Upper lobe of right lung (tissue), 1 donor: ENCODE results near the gene SCUBE3. TPM values are rescaled to one million over a fixed set of nuclear protein-coding genes. Genes with fewer than 3 reads are reported as not detected.

Source experiments
- ATAC-seq: fragments of 200-7000 bp; cut with Tn5 transposase; one replicate; pipeline ENCODE4 v1.9.1; 2020; ENCODE audit warnings: mild to moderate bottlenecking, moderate library complexity
- DNase-seq: peaks from one replicate; pipeline ENCODE4 v3.0.0-alpha.2; 2020
- H3K27ac ChIP-seq: fragments of 200-600 bp; one replicate; pipeline ENCODE4 v1.8.0; 2022
- H3K27me3 ChIP-seq: fragments of 200-600 bp; one replicate; pipeline ENCODE4 v1.8.0; 2022; ENCODE audit warnings: mild to moderate bottlenecking
- H3K36me3 ChIP-seq: fragments of 200-600 bp; one replicate; pipeline ENCODE4 v1.8.0; 2022
- H3K4me1 ChIP-seq: fragments of 200-600 bp; one replicate; pipeline ENCODE4 v1.8.0; 2022
- H3K4me3 ChIP-seq: fragments of 200-600 bp; one replicate; pipeline ENCODE4 v1.8.0; 2022; ENCODE audit warnings: mild to moderate bottlenecking
- H3K9me3 ChIP-seq: fragments of 200-600 bp; one replicate; pipeline ENCODE4 v1.8.0; 2022
- intact Hi-C: fragments of 100-400 bp; cut with DNase I; formaldehyde crosslinking; loops from one replicate; pipeline ENCODE4 v1.11.0; 2022
- total RNA-seq: library from RNA; stranded (reverse); fragmentation: NEBNext Ultra II Directional; extraction: Animal tissue kit (Norgen Biotek cat#: 25700); gene quantifications from one replicate; pipeline ENCODE4 v1.2.1, GENCODE V29; 2021
- TF ChIP-seq, protein P1 (sequence below): fragments of 200-600 bp; IDR thresholded peaks from one replicate; pipeline ENCODE4 v1.8.0; 2022; ENCODE audit warnings: antibody characterized with exemption
- donor health status: DM: no; HTN: yes; CAD: no; lungs with severe emphysema.

Gene SCUBE3
- total RNA-seq, 1 donor from 2014 or later, result 0.46 TPM

DNA sequence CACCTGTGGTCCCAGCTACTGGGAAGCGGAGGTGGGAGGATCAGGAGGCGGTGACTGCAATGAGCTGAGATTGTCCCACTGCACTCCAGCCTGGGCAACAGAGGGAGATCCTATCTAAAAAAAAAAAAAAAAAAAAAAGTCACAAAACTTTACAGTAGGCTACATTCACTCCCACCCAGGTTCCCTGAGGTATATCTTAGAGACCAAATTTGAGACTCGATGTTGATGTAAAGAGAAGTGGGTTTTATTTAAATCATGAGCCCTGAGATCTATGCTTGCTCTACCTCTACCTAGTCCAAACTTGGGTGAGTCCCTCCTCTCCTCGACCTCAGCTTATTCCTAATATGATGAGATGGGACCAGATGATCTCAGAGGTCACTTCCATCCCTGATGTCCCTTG, 75.1 kb downstream of the SCUBE3 start:
- Histone ChIP-seq H3K9me3 (no peaks in the 10 kb centered on the region), H3K4me1 (no peaks in the 10 kb centered on the region), H3K27me3 (no peaks in the 10 kb centered on the region), H3K36me3 (peaks cover 91% of the 10 kb centered on the region), H3K4me3 (no peak overlapping the region), H3K27ac (no peak overlapping the region)
- DNase-seq (no peak), ATAC-seq (no peak)
- intact Hi-C loops, result no loop called here
- TF ChIP-seq, protein P1, sequence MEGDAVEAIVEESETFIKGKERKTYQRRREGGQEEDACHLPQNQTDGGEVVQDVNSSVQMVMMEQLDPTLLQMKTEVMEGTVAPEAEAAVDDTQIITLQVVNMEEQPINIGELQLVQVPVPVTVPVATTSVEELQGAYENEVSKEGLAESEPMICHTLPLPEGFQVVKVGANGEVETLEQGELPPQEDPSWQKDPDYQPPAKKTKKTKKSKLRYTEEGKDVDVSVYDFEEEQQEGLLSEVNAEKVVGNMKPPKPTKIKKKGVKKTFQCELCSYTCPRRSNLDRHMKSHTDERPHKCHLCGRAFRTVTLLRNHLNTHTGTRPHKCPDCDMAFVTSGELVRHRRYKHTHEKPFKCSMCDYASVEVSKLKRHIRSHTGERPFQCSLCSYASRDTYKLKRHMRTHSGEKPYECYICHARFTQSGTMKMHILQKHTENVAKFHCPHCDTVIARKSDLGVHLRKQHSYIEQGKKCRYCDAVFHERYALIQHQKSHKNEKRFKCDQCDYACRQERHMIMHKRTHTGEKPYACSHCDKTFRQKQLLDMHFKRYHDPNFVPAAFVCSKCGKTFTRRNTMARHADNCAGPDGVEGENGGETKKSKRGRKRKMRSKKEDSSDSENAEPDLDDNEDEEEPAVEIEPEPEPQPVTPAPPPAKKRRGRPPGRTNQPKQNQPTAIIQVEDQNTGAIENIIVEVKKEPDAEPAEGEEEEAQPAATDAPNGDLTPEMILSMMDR, result no peak

DNA sequence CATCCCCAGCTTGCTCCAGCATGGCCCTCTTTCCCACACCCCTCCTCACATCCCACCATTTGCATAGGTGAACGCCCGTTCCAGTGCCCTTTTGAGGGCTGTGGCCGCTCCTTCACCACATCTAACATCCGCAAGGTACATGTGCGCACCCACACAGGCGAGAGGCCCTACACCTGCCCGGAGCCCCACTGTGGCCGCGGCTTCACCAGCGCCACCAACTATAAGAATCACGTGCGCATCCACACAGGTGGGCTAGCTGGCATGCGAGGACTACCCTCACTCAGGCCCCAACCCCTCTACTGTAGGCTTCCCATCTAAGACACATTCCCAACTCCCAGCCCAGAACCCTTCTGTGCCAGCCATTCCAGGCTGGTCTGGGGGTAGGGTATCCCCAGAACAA, 77.7 kb downstream of the SCUBE3 start:
- ATAC-seq (no peak), DNase-seq (no peak)
- Histone ChIP-seq H3K4me1 (no peaks in the 10 kb centered on the region), H3K9me3 (no peaks in the 10 kb centered on the region), H3K27me3 (no peaks in the 10 kb centered on the region), H3K4me3 (no peak overlapping the region), H3K36me3 (peaks cover 81% of the 10 kb centered on the region), H3K27ac (no peak overlapping the region)
- intact Hi-C loops, result no loop called here
- TF ChIP-seq, protein P1, result no peak

DNA sequence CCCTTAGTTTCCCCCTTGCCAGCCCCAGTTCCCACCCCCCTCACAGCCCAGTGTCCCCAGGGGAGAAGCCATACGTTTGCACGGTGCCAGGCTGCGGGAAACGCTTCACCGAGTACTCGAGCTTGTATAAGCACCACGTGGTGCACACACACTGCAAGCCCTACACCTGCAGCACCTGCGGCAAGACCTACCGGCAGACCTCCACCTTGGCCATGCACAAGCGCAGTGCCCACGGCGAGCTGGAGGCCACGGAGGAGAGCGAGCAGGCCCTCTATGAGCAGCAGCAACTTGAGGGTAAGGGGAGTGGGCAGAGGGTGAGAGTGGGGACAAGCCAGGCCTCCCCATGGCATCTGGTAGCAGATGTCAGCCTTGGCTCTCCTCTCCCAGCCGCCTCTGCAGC, 78.7 kb downstream of the SCUBE3 start:
- Histone ChIP-seq H3K9me3 (no peaks in the 10 kb centered on the region), H3K4me1 (peaks cover 6% of the 10 kb centered on the region), H3K36me3 (peaks cover 71% of the 10 kb centered on the region), H3K27ac (no peak overlapping the region), H3K4me3 (no peak overlapping the region), H3K27me3 (no peaks in the 10 kb centered on the region)
- DNase-seq (no peak), ATAC-seq (no peak)
- TF ChIP-seq, protein P1, result no peak
- intact Hi-C loops, result no loop called here

DNA sequence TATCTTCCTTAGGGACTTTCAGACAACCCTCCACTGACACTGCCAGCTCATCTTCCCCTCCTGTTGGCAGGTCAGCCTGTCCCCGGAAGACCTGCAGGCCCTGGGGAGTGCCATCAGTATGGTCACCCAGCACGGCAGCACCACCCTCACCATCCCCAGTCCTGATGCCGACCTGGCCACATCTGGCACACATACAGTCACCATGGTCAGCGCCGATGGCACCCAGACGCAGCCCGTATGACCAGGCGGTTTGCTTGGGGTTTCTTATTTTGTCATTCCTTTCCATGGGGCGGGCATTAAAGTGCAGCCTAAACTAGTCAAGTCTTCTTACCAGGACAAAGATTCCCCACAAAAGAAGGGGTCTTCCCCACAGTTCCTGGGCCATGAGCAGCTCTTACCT, 79.9 kb downstream of the SCUBE3 start:
- intact Hi-C loops, result no loop called here
- H3K36me3 ChIP-seq, result peaks cover 59% of the 10 kb centered on the region

DNA sequence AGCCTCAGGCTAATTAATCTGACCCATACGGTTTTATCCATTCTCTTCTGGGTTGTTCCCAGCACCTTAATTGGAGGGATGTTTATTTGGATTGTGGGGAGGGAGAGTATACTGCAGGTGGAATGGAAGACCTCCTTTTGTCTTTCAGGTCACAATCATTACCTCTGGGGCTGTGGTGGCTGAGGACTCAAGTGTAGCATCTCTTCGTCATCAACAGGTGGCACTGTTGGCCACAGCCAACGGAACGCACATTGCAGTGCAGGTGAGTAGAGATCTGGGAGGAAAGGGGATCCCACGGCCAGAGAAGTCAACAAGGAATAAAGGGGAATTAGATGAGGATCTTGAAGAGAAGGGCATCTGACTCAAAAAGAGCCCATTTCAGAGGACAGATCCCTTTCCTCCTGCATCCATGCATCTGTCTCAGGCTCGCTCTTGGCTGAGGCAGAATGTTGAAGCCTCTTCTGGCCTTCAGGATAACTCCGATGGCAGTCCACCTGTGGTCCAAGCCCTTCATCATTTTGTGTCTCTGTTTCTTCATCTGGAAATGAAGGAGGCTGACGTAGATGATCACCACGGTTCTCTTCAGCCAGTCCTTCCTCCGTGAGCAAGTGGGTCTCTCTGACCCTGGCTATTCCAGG, 80.7 kb downstream of the SCUBE3 start:
- Histone ChIP-seq H3K9me3 (no peaks in the 10 kb centered on the region), H3K27ac (no peak overlapping the region), H3K4me3 (no peak overlapping the region), H3K4me1 (peaks cover 17% of the 10 kb centered on the region), H3K36me3 (peaks cover 52% of the 10 kb centered on the region), H3K27me3 (no peaks in the 10 kb centered on the region)
- TF ChIP-seq, protein P1, result peak; percentile 61
- intact Hi-C loops, result no loop called here
- peak; percentile 56 for ATAC-seq
- DNase-seq, result no peak

More for the DNA sequence above, 79.9 kb downstream of the SCUBE3 start:
- TF ChIP-seq, protein P1, result no peak
- Histone ChIP-seq H3K4me3 (no peak overlapping the region), H3K4me1 (peaks cover 17% of the 10 kb centered on the region), H3K27ac (no peak overlapping the region), H3K9me3 (no peaks in the 10 kb centered on the region), H3K27me3 (no peaks in the 10 kb centered on the region)
- DNase-seq (no peak), ATAC-seq (no peak)

DNA sequence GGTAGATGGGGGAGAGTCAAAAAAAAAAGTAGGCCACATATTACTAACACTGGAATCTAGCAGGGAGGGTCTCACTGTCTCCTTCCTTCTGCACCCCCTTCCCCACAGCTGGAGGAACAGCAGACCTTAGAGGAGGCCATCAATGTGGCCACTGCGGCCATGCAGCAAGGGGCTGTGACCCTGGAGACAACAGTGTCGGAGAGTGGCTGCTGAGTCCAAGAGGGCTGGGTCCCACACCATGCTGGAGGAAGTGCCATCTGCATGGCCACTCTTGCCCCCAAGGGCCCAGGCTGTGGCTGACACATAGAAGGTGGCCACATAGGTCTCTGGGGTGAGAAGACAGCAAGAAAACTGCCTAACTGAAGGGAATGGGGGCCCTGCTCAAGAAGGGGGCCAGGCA, 81.3 kb downstream of the SCUBE3 start:
- no peak overlapping the region for H3K4me3 ChIP-seq
- H3K36me3 ChIP-seq, result peaks cover 46% of the 10 kb centered on the region
- H3K27ac ChIP-seq, result no peak overlapping the region
- H3K4me1 ChIP-seq, result peaks cover 17% of the 10 kb centered on the region
- ATAC-seq (no peak), DNase-seq (no peak)
- intact Hi-C loops, result no loop called here
- no peaks in the 10 kb centered on the region for H3K9me3 ChIP-seq
- no peaks in the 10 kb centered on the region for H3K27me3 ChIP-seq
- TF ChIP-seq, protein P1, result no peak
